H9 (cell line): Measurements from ENCODE around the gene ENOX1. TPM values are rescaled to one million over a fixed set of nuclear protein-coding genes. Genes with fewer than 3 reads are reported as not detected.

ENCODE experiments used
- DNase-seq: peaks from one replicate; pipeline ENCODE4 v3.0.0-alpha.2; 2017
- H2AFZ ChIP-seq: one replicate; pipeline ENCODE4 v1.6.1; 2013; ENCODE audit warnings: mild to moderate bottlenecking, low read length, control low read depth, moderate library complexity
- H2AK5ac ChIP-seq: 2 replicates; pipeline ENCODE4 v1.6.1; 2013; ENCODE audit warnings: low read length, control low read depth, mixed read lengths; ENCODE audit not compliant: insufficient read length
- H2BK120ac ChIP-seq: one replicate; pipeline ENCODE4 v1.6.1; 2013; ENCODE audit warnings: low read depth, mild to moderate bottlenecking, low read length, control low read depth, inconsistent platforms; ENCODE audit not compliant: poor library complexity, severe bottlenecking
- H2BK12ac ChIP-seq: 2 replicates; pipeline ENCODE4 v1.6.1; 2013; ENCODE audit warnings: low read length, control low read depth, mixed read lengths, low read depth; ENCODE audit not compliant: insufficient read length
- H2BK15ac ChIP-seq: 2 replicates; pipeline ENCODE4 v1.6.1; 2013; ENCODE audit warnings: low read depth, low read length, control low read depth
- H2BK20ac ChIP-seq: one replicate; pipeline ENCODE4 v1.6.1; 2013; ENCODE audit warnings: low read depth, mild to moderate bottlenecking, low read length, control low read depth, inconsistent platforms; ENCODE audit not compliant: poor library complexity, severe bottlenecking
- H2BK5ac ChIP-seq: 2 replicates; pipeline ENCODE4 v1.6.1; 2013; ENCODE audit warnings: low read length, control low read depth, mixed read lengths; ENCODE audit not compliant: insufficient read length
- H3K14ac ChIP-seq: 2 replicates; pipeline ENCODE4 v1.6.1; 2013; ENCODE audit warnings: low read length, control low read depth; ENCODE audit not compliant: insufficient read depth
- H3K18ac ChIP-seq: 2 replicates; pipeline ENCODE4 v1.6.1; 2013; ENCODE audit warnings: low read depth, mild to moderate bottlenecking, mixed read lengths, low read length, control low read depth; ENCODE audit not compliant: insufficient read length
- H3K23ac ChIP-seq: 2 replicates; pipeline ENCODE4 v1.6.1; 2013; ENCODE audit warnings: low read length, control low read depth, mixed read lengths, low read depth; ENCODE audit not compliant: insufficient read length
- H3K23me2 ChIP-seq: 2 replicates; pipeline ENCODE4 v1.6.1; 2013; ENCODE audit warnings: low read depth, mild to moderate bottlenecking, mixed read lengths, low read length, control low read depth; ENCODE audit not compliant: insufficient read length, poor library complexity, severe bottlenecking
- H3K27ac ChIP-seq: 2 replicates; pipeline ENCODE4 v1.5.1; 2013; ENCODE audit warnings: low read length, control low read depth, mixed read lengths, low read depth; ENCODE audit not compliant: insufficient read length
- H3K27me3 ChIP-seq: 2 replicates; pipeline ENCODE4 v1.6.1; 2013; ENCODE audit warnings: low read length, control low read depth, inconsistent platforms; ENCODE audit not compliant: insufficient read depth
- H3K4ac ChIP-seq: 2 replicates; pipeline ENCODE4 v1.6.1; 2013; ENCODE audit warnings: low read depth, mild to moderate bottlenecking, control low read depth, inconsistent platforms, low read length, moderate library complexity
- H3K4me1 ChIP-seq: 2 replicates; pipeline ENCODE4 v1.6.1; 2013; ENCODE audit warnings: low read length, control low read depth, inconsistent platforms; ENCODE audit not compliant: insufficient read depth
- H3K4me2 ChIP-seq: 2 replicates; pipeline ENCODE4 v1.6.1; 2013; ENCODE audit warnings: low read length, control low read depth, mixed read lengths; ENCODE audit not compliant: insufficient read length, insufficient read depth
- H3K56ac ChIP-seq: 2 replicates; pipeline ENCODE4 v1.6.1; 2013; ENCODE audit warnings: low read depth, mild to moderate bottlenecking, mixed read lengths, low read length, control low read depth; ENCODE audit not compliant: insufficient read length
- H3K79me1 ChIP-seq: 2 replicates; pipeline ENCODE4 v1.6.1; 2013; ENCODE audit warnings: low read depth, mild to moderate bottlenecking, moderate library complexity, low read length, control low read depth, inconsistent platforms; ENCODE audit not compliant: insufficient read depth, poor library complexity, severe bottlenecking
- H3K79me2 ChIP-seq: 2 replicates; pipeline ENCODE4 v1.6.1; 2013; ENCODE audit warnings: low read length, control low read depth, inconsistent platforms; ENCODE audit not compliant: insufficient read depth
- H3K9ac ChIP-seq: 2 replicates; pipeline ENCODE4 v1.6.1; 2013; ENCODE audit warnings: low read length, control low read depth, mixed read lengths; ENCODE audit not compliant: insufficient read length; ENCODE audit errors: extremely low read depth
- H3K9me3 ChIP-seq: one replicate; pipeline ENCODE4 v1.6.1; 2013; ENCODE audit warnings: low read depth, low read length, inconsistent platforms; ENCODE audit not compliant: control insufficient read depth
- H3T11ph ChIP-seq: one replicate; pipeline ENCODE4 v1.6.1; 2013; ENCODE audit warnings: mild to moderate bottlenecking, low read length, control low read depth, inconsistent platforms
- H4K20me1 ChIP-seq: one replicate; pipeline ENCODE4 v1.6.1; 2013; ENCODE audit not compliant: control insufficient read depth, insufficient read length, insufficient read depth
- H4K5ac ChIP-seq: 2 replicates; pipeline ENCODE4 v1.6.1; 2013; ENCODE audit warnings: low read depth, mild to moderate bottlenecking, mixed read lengths, low read length, control low read depth; ENCODE audit not compliant: insufficient read length
- H4K8ac ChIP-seq: replicated peaks from 2 replicates; pipeline ENCODE4 v1.6.1; 2013; ENCODE audit warnings: low read length, control low read depth, mixed read lengths, low read depth; ENCODE audit not compliant: insufficient read length
- H4K91ac ChIP-seq: 2 replicates; pipeline ENCODE4 v1.6.1; 2013; ENCODE audit warnings: low read depth, mild to moderate bottlenecking, moderate library complexity, mixed read lengths, low read length, control low read depth; ENCODE audit not compliant: insufficient read length
- H3K27ac Mint-ChIP-seq, 3 experiments: 2 replicates in 2 of 3; 3 replicates in 1 of 3; pipeline ENCODE4 v1.8.0; 2020 to 2021; ENCODE audit warnings: mixed read lengths in 3 of 3, mild to moderate bottlenecking in 1 of 3, moderate library complexity in 1 of 3
- H3K27me3 Mint-ChIP-seq: 2 replicates; pipeline ENCODE4 v1.8.0; 2021; ENCODE audit warnings: low read depth, mild to moderate bottlenecking, moderate library complexity, mixed read lengths
- H3K36me3 Mint-ChIP-seq, 3 experiments: 2 replicates in 2 of 3; 3 replicates in 1 of 3; pipeline ENCODE4 v1.8.0; 2020 to 2021; ENCODE audit warnings: low read depth in 3 of 3, mixed read lengths in 3 of 3; ENCODE audit not compliant: insufficient read depth in 1 of 3
- H3K4me1 Mint-ChIP-seq, 2 experiments: 2 replicates each; pipeline ENCODE4 v1.8.0; 2020; ENCODE audit warnings: mixed read lengths in 2 of 2
- H3K4me3 Mint-ChIP-seq, 2 experiments: 2 replicates in 1 of 2; 3 replicates in 1 of 2; pipeline ENCODE4 v1.8.0; 2020 to 2021; ENCODE audit warnings: mild to moderate bottlenecking in 2 of 2, mixed read lengths in 2 of 2, moderate library complexity in 1 of 2
- H3K9me3 Mint-ChIP-seq, 2 experiments: 2 replicates in 1 of 2; 3 replicates in 1 of 2; pipeline ENCODE4 v1.8.0; 2020; ENCODE audit warnings: mild to moderate bottlenecking in 2 of 2, mixed read lengths in 2 of 2, moderate library complexity in 1 of 2
- CTCF ChIP-seq: fragments of 200-600 bp; sonication (generic); conservative IDR thresholded peaks from 3 replicates; pipeline ENCODE4 v1.8.0; 2021; ENCODE audit warnings: antibody characterized with exemption, mild to moderate bottlenecking
- WGBS: extraction: QIAGEN DNeasy Blood & Tissue Kit; methylation state at CpG from one replicate; pipeline ENCODE4 v1.1.7; 2013; ENCODE audit warnings: missing lambda C conversion rate, low lambda C conversion rate, mixed read lengths; ENCODE audit not compliant: insufficient read length; ENCODE audit errors: extremely low coverage; 5-methylcytosine and 5-hydroxymethylcytosine counted together
- total RNA-seq: library from RNA; stranded (reverse); gene quantifications from 2 replicates; pipeline ENCODE4 v1.2.1, GENCODE V29; 2021

ENOX1 gene
- total RNA-seq, 1 experiment from 2014 or later = 0.24 TPM

GRCh38 chr13:43405457-43405856 is 381.3 kb downstream of the ENOX1 start:
- Histone ChIP-seq H4K20me1 (no peaks in the 10 kb centered on the region), H3K4me2 (no peak overlapping the region), H3K9ac (no peak overlapping the region), H3K79me2 (no peaks in the 10 kb centered on the region), H4K5ac (no peak overlapping the region), H3K23me2 (no peaks in the 10 kb centered on the region), H3T11ph (no peak overlapping the region), H3K27ac (no peak overlapping the region), H3K27me3 (no peaks in the 10 kb centered on the region), H4K91ac (no peak overlapping the region), H2BK15ac (no peak overlapping the region), H3K79me1 (no peaks in the 10 kb centered on the region), H3K14ac (no peak overlapping the region), H2BK20ac (no peak overlapping the region), H3K9me3 (no peaks in the 10 kb centered on the region), H3K56ac (no peak overlapping the region), H4K8ac (no peak overlapping the region), H3K18ac (no peak overlapping the region), H2BK120ac (no peak overlapping the region), H3K23ac (no peak overlapping the region), H2AFZ (no peak overlapping the region), H2BK12ac (no peak overlapping the region), H3K4me1 (no peaks in the 10 kb centered on the region), H3K4ac (no peak overlapping the region), H2BK5ac (no peak overlapping the region), H2AK5ac (no peak overlapping the region)
- peaks cover 6% of the 10 kb centered on the region in 2 experiments for H3K4me1 Mint-ChIP-seq
- no peak for DNase-seq
- no CpG with 5 or more reads among the region's 1 CpG for WGBS
- H3K36me3 Mint-ChIP-seq = no peaks in the 10 kb centered on the region
- H3K9me3 Mint-ChIP-seq = no peaks in the 10 kb centered on the region
- H3K27ac Mint-ChIP-seq = no peak overlapping the region; a peak in 1 of 7 replicates
- H3K27me3 Mint-ChIP-seq = no peaks in the 10 kb centered on the region; the same call in 1 of the 2 replicates
- H3K4me3 Mint-ChIP-seq = no peak overlapping the region
- no peak for TF ChIP-seq CTCF
